HepG2 (cell line): ENCODE results near the gene MBL2. TPM values are rescaled to one million over a fixed set of nuclear protein-coding genes. Genes with fewer than 3 reads are reported as not detected.

Experiments used
- FOXK2 ChIP-seq: fragments of 450-650 bp; IDR thresholded peaks from 2 replicates; pipeline ENCODE4 v1.6.1; 2016
- GRHL1 ChIP-seq: sonication (generic); formaldehyde crosslinking; conservative IDR thresholded peaks from 2 replicates; pipeline ENCODE4 v1.8.0; 2022; ENCODE audit warnings: missing genetic modification reagents
- HCFC1 ChIP-seq: fragments of 150-350 bp; IDR thresholded peaks from 2 replicates; pipeline ENCODE4 v1.6.1; 2014; ENCODE audit warnings: low read depth, low read length
- JUN ChIP-seq: sonication (generic); formaldehyde crosslinking; IDR thresholded peaks from 2 replicates; pipeline ENCODE4 v1.4.0; 2020; ENCODE audit warnings: mild to moderate bottlenecking, missing genetic modification reagents
- KLF6 ChIP-seq: IDR thresholded peaks from 2 replicates; pipeline ENCODE4 v1.8.0; 2016; ENCODE audit warnings: missing biosample characterization, missing genetic modification reagents
- MATR3 ChIP-seq: sonication (generic); formaldehyde crosslinking; IDR thresholded peaks from 2 replicates; pipeline ENCODE4 v1.4.0; 2020; ENCODE audit warnings: missing genetic modification reagents
- MEF2D ChIP-seq: sonication (generic); formaldehyde crosslinking; IDR thresholded peaks from 2 replicates; pipeline ENCODE4 v1.5.1; 2020; ENCODE audit warnings: mild to moderate bottlenecking, missing genetic modification reagents
- REST ChIP-seq, 2 experiments: IDR thresholded peaks; 2 replicates each; pipeline ENCODE4 v1.6.1; 2011 to 2012; ENCODE audit warnings: low read length in 2 of 2, borderline replicate concordance in 1 of 2, low read depth in 1 of 2, mild to moderate bottlenecking in 1 of 2, moderate library complexity in 1 of 2
- TIGD3 ChIP-seq: sonication (generic); formaldehyde crosslinking; IDR thresholded peaks from 2 replicates; pipeline ENCODE4 v1.5.1; 2020; ENCODE audit warnings: mild to moderate bottlenecking, missing genetic modification reagents, borderline replicate concordance
- ZNF558 ChIP-seq: sonication (generic); formaldehyde crosslinking; IDR thresholded peaks from 2 replicates; pipeline ENCODE4 v1.9.0; 2022; ENCODE audit warnings: mild to moderate bottlenecking, missing genetic modification reagents, borderline replicate concordance
- ZNF678 ChIP-seq: sonication (generic); formaldehyde crosslinking; IDR thresholded peaks from 2 replicates; pipeline ENCODE4 v1.4.0; 2020; ENCODE audit warnings: mild to moderate bottlenecking, missing genetic modification reagents
- polyA plus RNA-seq, 8 experiments: library from polyadenylated mRNA; depleted of rRNA in 3 of 8; stranded (reverse) in 7 of 8; unstranded in 1 of 8; fragments of >200 nt; fragmentation: Illumina TruSeq in 4 of 8; extraction: Trizol in 4 of 8; gene quantifications; 2 replicates each; pipeline versions ENCODE4 v1.2.1 to v1.2.3, GENCODE V29; 2011 to 2016; ENCODE audit warnings: low read depth in 4 of 8, missing spikeins in 1 of 8, mixed read lengths in 1 of 8; ENCODE audit not compliant: insufficient read depth in 1 of 8
- total RNA-seq, 5 experiments: library from RNA; depleted of rRNA; stranded (reverse); fragments of >200 nt; fragmentation: Illumina TruSeq; extraction: Trizol; gene quantifications; 2 replicates each; pipeline ENCODE4 v1.2.3, GENCODE V29; 2016; ENCODE audit warnings: low read depth in 1 of 5

The MBL2 gene
- total and polyA plus RNA-seq, 2 of the 13 experiments (the other 11 are each of a cell fraction or from before 2014, with no cell fraction given) = 9.6 to 16.2 TPM

DNA sequence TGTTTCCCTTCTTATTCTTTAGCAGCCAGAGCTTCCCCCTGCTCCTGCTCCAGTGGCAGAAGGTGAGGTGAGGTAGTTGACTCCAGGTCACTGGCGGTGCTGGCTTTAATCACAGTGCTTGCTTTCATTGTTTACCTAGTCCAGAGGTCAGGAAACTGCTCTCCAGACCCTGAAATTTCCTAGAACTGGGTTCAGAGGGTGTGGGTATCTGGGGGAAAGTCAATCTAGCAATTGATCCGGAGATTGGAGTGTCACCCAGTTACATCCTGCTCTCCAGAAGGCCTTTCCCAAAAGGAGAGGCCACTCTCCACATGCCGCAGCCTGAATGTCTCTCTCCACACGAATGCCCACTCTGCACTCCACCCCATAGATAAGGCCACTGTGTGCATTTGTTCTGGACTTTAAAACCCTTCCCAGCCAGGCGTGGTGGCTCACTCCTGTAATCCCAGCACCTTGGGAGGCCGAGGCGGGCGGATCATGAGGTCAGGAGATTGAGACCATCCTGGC lies 2.1 kb upstream of the MBL2 start (continued):
- peak; percentile 66; the same call in 1 of the 2 replicates for TF ChIP-seq KLF6 (CRISPR knock-in tag)
- peak; percentile 55; the same call in 1 of the 2 replicates for TF ChIP-seq JUN (CRISPR knock-in tag)
- no peak for TF ChIP-seq ZNF558 (CRISPR knock-in tag)
- no peak for TF ChIP-seq GRHL1 (CRISPR knock-in tag)
- TF ChIP-seq MATR3 = no peak
- peak; percentile 71 for TF ChIP-seq FOXK2
- no peak for TF ChIP-seq HCFC1
- peak in 1 of 2 experiments; percentile 85; a peak in 2 of 4 replicates for TF ChIP-seq REST (IDR thresholded peaks at IDR 0.05; ENCODE audit: borderline replicate concordance in 1 of 2, low read depth in 1 of 2, low read length in 2 of 2)
- peak; percentile 96 for TF ChIP-seq MEF2D (CRISPR knock-in tag)
- TF ChIP-seq ZNF678 (CRISPR knock-in tag) = no peak
- TF ChIP-seq TIGD3 (CRISPR knock-in tag) = no peak
- TF ChIP-seq, all 625 proteins: peak for 262
